GM19467 (cell line): ENCODE data around the gene ASXL1.

ENCODE experiments used
- ATAC-seq: cut with Tn5 transposase; IDR thresholded peaks from one replicate; pipeline ENCODE4 v1.9.1; 2021; ENCODE audit warnings: mild to moderate bottlenecking, moderate library complexity; ENCODE audit not compliant: unreplicated experiment

Gene ASXL1

DNA sequence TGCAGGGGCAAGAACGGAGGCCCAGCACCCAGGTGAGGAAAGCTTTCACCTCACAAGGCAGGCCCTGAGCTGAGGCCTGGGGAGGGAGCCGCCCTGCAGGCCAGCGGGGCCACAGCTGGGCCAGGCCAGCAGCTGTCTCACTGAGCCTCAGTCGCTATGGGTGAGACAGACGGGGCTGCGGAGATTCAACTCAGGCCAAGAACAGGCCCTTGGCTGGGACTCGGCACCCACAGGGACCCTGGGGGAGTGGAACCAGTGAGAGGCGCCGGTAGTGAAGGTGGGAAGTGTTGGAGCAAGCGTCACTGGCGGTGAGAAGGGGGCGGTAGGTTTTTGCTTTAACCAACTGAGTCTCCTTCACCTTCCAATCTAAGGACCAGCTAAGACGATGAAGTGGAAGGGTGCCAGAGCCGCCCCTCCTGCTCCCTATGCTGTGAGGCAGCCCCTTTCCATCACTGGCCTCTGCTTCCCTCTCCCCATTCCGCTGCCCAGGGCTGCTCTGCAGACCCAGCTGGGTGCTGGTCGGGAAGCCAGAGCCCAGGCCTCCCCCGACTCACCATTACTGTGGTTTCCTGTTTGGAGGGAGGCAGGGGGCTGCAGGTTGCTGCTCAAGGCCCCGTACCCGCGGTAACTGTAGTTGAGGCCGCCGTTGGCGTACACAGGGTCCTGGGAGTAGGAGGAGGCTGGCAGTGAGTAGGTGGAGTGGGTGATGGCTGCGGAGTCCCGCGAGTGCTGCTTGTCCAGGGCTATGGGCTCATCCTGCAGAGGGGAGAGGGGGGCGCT, 93.7 kb downstream of the ASXL1 start:
- ATAC-seq: no peak

DNA sequence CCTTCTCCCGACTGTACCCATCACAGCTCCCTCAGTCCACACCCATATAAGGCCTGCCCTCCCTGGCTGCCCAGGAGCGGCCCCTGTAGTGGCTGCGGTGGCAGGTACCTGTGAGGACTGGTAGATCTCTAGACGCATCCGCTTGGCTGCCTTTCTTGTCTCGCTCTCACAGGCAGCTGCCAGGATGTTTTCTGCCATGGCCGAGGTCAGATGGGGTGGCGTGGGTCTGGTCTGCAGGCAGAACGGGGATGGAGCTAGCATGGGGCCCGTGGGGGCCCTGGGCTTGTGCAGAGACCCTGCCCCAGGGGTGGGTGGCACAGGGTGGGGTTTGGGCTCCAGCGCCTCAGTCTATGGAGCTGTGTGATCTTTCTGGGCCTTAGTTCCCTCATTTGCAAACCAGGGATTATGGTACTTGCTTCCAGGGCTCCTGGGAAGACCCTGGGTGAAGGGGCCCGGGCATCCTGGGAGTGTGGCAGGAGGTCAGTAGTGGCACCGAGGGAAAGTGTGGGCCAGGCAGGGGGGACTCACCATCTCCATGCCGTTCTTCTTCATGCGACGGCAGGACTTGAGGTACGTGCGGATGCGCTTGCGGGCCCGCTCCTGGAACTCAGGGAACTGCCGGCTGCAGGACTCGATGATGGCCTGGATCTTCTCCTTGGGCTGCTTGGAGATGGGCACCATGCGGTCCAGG, 94.8 kb downstream of the ASXL1 start:
- ATAC-seq: no peak

DNA sequence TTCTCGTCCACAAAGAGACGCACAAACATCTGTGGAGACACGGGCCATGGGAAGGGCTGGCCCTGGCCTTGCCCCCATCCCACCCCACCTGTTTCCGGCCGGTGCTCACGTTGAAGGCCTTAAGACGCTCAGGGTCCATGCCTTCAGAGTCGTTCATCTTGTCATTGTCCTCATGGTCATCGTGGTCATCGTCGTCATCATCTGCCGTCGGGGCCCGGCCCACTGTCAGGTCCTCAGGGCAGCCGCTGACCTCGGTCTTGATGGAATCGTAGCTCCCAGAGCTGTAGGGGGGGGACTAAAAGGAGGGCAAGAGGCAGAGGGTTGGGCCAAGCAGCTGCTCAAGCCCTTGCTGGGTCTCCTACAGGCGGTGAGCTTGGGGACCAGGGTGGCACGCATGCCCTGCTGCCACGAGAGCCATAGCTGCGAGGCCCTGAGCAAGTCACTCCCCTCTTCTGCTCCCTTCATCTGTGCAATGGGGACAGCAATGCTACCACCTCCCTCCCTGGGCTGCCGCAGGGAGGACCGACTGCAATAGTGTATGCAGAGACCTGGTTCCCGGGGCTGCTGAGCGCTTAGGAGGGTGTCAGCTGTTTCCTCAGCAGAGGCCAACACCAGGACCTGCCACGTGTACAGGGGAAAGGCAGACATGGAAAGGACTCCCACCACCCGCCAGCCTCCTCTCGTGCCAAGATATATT, 95.5 kb downstream of the ASXL1 start:
- ATAC-seq: no peak

DNA sequence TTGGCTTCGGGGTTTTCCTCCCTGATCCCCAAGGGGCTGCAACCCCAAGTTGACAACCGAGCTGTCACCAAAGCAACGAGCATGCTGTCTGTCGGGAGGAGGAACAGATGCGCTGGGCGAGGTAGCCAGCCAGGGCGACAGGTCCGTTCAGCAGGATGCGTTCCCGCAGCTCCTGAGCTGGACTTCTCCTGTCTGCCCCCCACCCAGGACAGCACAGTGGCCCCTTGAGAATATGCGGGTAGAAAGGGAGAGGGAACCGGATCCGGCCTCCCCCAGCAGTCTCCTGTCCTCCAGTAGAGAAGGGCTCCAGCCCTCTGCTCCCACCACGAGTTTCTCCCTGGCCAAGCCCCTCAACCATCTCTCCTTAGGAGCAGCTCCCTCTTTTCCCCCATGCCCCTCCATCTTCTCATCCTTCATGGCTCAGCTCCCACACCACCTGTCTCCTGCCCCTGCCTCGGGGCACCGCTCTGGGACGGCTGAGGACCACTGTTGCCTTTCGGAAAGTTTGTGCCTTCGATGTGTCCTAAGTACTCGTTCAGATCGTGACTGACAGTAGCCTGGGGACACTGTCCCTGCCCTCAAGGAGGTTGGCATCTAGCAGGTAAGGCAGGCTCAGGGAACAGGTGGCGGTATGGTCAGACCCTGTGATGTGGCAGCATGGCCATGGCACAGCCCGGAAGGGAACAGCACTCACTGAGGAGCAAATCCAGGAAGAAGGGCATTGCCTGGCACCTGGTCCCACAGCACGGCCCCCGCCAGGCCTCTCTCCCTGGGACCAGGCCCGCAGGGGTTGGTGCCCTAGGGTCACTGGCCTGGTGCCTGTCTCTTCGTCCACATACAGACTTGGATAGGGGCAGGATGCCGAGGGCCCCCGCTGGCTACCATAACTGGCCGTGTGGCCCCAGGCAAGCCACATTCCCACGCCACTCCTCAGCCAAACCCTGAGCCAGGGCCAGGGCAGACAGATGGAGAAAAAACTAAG, 96.3 kb downstream of the ASXL1 start:
- ATAC-seq: no peak

DNA sequence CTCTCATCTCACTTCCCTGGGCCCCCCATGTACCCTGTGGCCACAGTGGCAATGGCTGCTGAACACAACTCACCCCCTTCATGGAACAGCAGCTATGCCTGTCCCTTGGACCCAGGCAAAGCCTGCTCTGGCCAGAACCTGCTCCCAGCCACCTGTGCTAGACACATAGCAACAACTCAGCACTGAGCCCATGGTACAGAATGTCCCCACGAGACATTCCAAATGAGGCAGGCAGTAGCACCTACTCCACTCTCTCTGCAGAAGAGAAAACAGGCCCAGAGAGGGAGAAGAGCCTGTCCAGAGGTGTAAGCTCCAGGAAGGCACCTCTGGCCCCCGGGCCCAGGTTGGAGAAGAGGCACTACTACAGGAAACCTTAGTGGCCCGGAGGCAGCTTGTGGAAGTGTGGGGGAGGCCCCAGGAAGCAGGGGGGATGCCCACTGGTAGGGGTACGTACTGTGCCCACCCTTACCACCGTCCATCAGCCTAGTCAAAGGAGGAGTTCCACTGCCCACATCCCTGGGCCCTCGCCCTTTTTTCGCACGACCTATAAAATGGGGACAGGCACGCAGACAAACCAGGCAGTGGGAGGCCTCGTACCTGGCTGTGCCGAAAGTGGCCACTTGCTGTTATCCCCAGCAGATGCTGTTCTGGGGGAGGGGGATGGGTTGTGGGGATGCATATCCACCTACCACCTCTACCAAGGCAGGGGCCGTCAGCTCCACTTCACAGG, 97.2 kb downstream of the ASXL1 start:
- no peak for ATAC-seq

DNA sequence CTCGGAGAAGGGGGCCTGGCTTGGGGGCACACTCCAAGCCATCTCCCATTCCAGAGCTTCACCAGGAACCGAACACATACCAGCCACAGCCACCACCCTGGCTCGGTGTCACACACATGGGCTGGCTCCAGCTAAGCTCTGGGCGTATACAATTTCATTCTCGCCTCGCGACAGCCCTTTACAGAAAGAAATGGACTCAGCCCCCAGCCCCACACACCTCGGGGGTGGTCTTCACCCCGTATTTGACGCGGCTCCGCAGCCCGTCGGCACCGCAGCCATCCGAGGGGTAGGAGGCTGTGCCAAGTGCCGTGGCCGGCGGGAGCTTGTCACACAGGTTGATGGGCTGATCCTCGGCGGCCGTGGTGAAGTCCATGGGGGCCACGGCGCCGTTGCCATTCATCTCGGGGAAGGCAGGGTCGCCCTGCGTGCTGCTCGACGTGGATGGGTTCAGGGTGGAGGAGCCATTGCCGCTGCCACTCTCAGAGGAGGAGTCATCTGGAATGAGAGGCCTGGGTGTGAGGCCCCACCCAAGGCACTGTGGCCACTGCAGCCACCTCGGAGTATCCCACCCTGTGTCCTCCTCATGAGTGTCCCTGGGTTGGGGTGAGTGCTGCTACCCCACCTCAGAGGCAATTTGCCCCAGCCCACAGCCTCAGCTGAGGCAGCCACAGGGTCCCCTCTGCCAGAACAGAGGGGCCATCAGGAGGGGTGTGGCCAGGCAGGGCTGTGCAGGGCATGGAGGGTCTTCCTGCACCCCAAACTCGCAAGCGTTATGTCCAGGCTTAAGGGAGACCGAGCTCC, 98.0 kb downstream of the ASXL1 start:
- ATAC-seq: no peak

DNA sequence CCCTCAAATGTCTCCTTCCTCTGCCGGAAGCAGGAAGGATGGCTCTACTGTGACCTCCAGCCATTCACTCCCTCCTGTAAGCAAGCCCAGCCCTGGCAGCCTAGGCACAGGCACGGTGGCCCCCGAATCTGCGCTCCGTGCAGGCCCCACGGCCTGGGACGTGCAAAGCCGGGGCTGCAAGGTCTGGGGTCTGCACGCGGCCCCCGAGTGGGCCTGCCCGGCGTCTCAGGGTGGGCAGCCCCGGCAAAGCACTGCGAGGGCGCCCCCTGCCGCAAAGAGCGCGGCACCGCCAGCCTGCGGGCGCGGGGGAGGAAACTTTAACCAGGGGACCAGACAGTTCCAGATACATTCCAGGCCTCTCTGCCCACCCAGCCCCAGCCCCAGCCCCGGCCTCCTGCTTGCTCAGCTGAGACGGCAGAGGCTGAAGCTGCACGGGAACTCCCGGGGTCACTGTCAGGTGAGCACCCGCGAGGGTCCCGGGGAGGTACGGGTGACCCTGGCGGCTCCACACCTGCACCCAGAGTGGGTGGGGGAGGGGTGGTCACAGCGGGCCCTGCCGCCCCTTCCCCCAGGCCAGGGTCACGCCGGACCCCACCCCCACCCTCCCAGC, 98.8 kb downstream of the ASXL1 start:
- no peak for ATAC-seq

DNA sequence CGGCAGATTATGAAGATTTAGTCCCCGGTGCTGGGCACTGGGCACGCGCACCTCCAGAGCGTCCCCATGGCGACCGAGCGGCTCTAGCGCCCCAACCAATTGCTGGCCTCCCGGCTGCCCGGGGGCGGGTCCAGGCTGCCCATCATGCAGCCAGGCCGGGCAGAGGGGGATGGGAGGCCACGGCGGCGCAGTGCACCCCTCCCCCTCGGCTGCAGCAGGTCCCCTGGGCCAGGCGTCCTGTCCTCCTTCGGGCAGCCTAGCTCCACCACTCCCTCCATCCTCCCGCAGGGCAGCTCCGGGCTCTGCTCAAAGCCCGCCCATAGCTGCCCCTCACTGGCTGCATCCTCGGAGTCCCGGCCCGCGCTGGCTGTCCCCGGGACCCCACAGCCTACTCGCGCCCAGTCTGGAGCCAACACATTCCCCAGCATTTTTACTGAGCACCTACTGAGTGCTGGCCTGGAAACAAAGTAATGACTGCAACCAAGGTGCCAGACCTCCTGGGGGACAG, 99.4 kb downstream of the ASXL1 start:
- ATAC-seq: no peak

DNA sequence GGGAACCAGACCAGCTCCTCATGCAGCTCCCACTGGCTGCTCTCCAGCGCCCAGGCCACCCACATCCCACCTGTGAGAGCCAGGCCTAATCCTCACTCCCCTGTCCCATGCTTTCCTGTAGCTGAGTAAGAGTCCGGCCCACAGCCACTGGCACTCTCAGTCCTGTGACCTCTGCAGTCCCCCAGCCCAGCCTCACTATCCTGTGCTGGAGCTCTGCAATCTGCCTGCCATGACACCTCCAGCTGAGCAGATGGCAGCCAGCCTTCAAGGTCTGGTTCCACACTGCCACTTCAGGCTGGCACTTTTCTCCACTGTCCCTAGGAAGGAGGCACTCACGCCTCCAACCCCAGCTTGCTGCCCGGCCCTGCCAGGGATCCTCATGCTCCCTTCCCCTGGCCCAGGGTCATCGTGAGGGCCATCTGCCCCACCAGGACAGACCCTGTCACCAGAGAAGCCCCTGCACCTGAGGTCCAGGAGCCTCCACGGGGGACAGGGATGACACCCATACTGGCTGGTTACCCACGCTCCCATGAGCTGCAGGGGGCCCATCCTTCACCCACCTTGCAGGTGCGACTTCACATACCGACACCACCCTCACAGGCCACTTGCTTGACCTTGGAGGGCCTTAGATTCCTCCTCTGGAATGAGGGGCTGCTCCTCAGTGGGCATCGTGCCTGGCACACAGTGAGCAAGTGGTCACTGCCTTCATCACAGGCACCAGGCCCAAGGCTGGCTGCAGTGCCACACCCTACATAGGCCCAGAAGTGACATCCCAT, 100.1 kb downstream of the ASXL1 start:
- ATAC-seq: no peak

DNA sequence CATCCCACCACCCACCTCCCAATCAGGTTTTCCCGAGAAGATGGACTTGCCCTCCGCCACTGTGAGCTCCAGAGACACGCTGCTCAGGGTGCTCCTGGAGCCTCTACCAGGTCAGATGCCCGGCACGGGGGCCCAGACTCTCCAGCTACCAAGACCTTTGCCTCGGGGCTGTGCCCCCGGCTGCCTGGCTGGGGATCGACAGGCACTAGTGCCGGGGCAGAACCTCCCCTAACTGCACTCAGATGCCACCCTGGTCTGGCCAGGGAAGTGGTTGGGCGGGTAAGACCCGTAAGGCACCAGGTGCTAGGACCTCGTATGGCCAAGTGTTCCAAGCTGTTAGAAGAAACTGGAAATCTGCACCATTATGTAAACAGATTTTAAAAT, 100.7 kb downstream of the ASXL1 start:
- no peak for ATAC-seq

DNA sequence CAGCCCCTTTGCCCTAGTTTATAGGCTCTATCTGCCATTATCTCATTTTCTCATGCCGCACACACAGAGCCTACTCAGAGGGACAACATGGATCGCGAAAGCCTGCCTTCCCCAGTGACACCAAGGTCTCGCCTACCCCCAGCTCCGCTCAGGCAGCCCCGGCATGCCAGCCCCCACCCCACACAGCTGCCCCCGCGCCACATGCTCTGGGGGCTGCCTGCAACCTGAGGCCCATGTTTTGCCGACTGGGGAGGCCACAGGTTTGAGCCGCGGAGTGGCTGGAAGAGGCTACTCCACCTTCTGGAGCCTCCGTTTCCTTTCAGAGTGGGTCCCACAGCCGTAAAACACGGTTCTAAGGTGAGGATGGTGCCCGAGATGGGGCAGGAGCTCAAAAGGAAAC, 102.1 kb downstream of the ASXL1 start:
- no peak for ATAC-seq

DNA sequence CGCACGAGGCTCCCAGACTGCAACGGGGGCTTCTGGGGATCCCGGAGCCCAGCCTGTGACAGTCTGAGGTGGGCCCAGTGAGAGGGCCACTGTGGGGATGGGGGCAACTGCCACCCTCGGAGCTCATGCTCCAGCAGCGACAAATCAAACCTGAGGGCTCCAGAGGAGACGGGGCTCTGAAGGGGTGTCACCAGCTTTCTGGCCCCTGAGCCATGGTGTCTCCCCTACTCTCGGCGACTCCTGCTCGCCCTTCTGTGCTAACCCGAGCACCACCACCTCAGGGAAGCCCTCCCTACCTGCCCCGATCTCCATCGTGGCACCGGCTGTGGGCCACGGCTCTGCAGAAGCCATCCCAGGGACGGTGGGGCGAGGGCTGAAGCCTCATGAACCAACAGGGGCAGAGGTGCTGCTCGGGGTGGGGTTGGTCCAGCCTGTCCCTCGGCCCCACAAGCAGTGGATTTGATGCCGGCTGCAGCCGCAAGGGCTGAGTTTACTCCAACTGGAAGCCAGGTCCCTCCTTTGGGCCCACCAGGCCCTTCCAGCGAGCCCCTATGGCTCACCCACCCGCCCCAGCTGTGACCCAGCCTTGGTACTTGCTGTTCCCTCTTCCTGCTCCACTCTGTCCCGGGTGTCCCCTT, 102.7 kb downstream of the ASXL1 start:
- no peak for ATAC-seq

DNA sequence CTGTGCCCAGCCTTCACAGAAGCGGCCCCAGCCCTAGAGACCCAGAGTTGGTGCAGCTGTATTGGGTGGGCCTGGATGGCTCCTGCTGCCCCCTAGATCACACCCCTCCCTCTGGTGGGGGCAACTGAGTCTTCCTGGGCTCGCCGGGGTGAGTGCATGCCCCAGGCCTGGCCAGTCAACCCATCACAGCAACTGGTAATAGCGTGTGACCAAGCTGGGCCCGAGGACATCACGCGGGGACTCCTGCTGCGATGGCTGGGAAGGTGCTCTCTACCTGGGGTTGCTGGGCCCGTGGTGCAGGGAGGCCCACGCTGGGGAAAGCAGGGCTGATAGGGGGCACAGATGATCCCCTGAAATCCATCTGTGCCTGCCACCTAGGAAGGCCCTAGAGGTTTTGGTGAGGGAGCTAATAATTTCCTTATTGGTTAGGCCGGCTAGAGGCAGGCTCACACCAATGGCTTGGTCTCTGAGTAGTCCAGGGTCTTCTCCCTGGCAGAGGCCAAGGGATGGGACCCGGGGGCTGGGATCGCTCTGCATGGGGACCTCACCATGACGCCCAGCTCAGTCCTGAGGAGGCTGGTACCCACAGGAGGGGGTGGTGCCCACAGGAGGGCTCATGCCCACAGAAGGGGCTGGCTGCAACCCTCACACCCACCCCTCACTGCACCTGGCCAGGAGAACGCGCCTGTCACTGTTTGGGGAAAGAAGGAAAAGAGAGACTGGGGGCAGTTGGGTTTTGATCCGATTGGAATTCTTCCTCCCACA, 103.9 kb downstream of the ASXL1 start:
- no peak for ATAC-seq

DNA sequence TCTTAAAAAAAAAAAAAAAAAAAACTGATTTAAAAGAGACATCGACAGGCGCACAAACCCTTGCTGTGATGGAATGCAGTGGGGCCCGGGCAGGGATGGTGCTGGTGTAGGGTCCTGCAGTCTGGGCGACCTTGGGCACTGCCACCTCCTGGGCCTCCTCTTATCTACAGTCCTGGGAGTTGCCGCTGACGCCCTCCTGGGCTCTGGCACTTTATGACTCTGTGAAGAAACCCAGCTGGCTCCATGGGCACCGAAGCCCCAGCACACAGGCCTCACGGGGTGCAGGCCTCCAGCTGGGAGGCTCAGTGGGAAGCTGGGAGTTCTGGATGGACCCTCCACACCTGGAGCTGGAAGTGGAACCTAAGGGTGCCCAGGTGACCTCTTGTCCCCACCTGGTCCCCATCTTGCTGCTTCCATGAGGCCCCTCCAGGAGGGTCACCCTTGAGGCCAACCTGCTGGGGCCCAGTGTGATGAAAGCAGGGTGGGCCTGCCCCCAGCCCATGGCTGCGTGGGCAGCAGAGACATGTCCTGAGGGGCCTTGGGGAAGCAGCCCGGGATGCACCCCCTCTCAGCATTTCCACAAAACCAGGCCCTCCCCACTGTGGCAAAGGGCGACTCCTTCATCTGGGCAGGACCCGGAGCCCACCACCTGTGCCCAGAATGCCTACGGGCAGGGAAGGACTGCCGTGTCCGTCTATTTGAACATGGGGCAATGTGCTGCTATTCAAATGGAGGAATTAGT, 104.9 kb downstream of the ASXL1 start:
- no peak for ATAC-seq

DNA sequence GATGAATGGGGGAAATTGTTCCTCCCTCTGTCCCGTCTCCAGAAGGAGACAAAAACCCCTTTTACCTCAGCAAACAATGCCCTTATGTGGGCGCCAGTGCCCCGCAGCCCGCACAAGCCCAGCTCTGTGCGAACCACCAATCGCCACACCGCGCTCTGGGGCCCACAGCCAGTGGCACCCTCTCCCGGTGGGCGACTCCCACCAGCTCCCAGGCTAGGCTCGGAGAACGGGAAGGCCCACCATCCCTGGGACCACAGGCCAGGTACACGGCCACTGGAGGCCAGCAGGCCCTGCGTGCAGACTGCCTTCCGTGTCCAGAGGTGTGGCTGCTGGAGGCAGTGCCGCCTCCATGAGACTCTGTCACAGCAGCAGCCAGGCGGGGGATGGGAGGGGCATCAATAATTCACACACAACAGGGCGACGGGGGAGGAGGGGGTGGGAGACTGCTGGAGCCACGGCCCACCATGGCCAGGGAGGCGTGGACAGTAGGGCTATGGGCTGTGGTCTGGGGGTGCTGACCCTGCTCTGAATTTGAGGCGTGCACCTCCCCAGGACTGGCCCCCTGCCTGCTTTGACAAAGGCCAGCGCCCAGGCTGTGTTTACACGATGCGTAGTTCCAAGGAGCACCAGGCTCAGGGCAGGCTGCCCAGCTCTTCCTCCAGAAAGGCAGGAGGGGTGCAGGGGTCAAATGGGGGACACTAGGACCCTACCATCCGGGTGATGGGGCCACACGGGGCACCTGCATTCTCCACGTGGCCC, 105.7 kb downstream of the ASXL1 start:
- ATAC-seq: no peak
